Kidney (tissue), 14 donors: Measurements from ENCODE around the gene DUSP22. TPM values are rescaled to one million over a fixed set of nuclear protein-coding genes. Genes with fewer than 3 reads are reported as not detected.

ENCODE experiments used
- DNase-seq, 5 donors: peaks; one replicate each; pipeline ENCODE4 v3.0.0-alpha.2; 2013 to 2020
- FAIRE-seq: peaks from 2 replicates; lab custom pipeline; 2012; peaks lifted over from hg19 to GRCh38; lab: Jason Lieb, UNC
- H3K27ac ChIP-seq, 2 donors: one replicate each; pipeline ENCODE4 v1.7.0; 2013; ENCODE audit warnings: low read depth in 2 of 2, low read length in 2 of 2, inconsistent platforms in 1 of 2
- H3K27me3 ChIP-seq: one replicate; pipeline ENCODE4 v1.7.1; 2013; ENCODE audit warnings: low read length, inconsistent platforms; ENCODE audit not compliant: control insufficient read depth, insufficient read depth
- H3K36me3 ChIP-seq, 3 donors: one replicate each; pipeline versions ENCODE4 v1.7.0 to v1.7.1; 2013; ENCODE audit warnings: low read length in 3 of 3, control low read depth in 1 of 3, inconsistent platforms in 1 of 3; ENCODE audit not compliant: insufficient read depth in 3 of 3, control insufficient read depth in 2 of 3
- H3K4me1 ChIP-seq, 3 donors: one replicate each; pipeline versions ENCODE4 v1.7.0 to v1.7.1; 2013; ENCODE audit warnings: low read length in 3 of 3, inconsistent platforms in 1 of 3, low read depth in 1 of 3; ENCODE audit not compliant: control insufficient read depth in 2 of 3, insufficient read depth in 2 of 3
- H3K4me3 ChIP-seq, 3 donors: one replicate each; pipeline versions ENCODE4 v1.7.0 to v1.8.1; 2013; ENCODE audit warnings: low read length in 3 of 3, control low read depth in 1 of 3, inconsistent platforms in 1 of 3
- H3K9ac ChIP-seq, 3 donors: one replicate each; pipeline versions ENCODE4 v1.7.0 to v1.7.1; 2013; ENCODE audit warnings: low read length in 3 of 3, control low read depth in 1 of 3, inconsistent platforms in 1 of 3
- H3K9me3 ChIP-seq, 3 donors: one replicate each; pipeline versions ENCODE4 v1.7.0 to v1.7.1; 2013; ENCODE audit warnings: low read length in 3 of 3, control low read depth in 1 of 3, inconsistent platforms in 1 of 3; ENCODE audit not compliant: control insufficient read depth in 2 of 3, insufficient read depth in 1 of 3
- intact Hi-C: fragments of 100-400 bp; cut with DNase I; formaldehyde crosslinking; loops from one replicate; pipeline ENCODE4 v1.11.1; 2022
- polyA plus RNA-seq: library from polyadenylated mRNA; stranded (reverse); fragments of 350-450 nt; fragmentation: Illumina TruSeq; extraction: RNeasy Lipid Tissue Mini Kit (QIAGEN cat#74804); gene quantifications from one replicate; pipeline ENCODE4 v1.2.3, GENCODE V29; 2014; ENCODE audit warnings: low read depth, low replicate concordance; ENCODE audit not compliant: insufficient read depth
- total RNA-seq: library from RNA; stranded (reverse); fragmentation: NEBNext Ultra II Directional; extraction: Animal tissue kit (Norgen Biotek cat#: 25700); gene quantifications from one replicate; pipeline ENCODE4 v1.2.1, GENCODE V29; 2021
- TF ChIP-seq, protein P1 (sequence below): IDR thresholded peaks from 3 replicates; pipeline ENCODE4 v1.5.1; 2012; ENCODE audit warnings: mild to moderate bottlenecking, moderate library complexity, borderline replicate concordance; ENCODE audit not compliant: insufficient read depth; ENCODE audit errors: extremely low read depth
- donor health status: control.
- donor health status: control.
- donor health status: control.
- donor health status: control.
- donor health status: control.
- donor health status: DM: yes; HTN: yes; CAD: no.
- donor health status: Normal renal cell carcinoma (clear cell type).

The DUSP22 gene
- total and polyA plus RNA-seq, 2 donors from 2014 or later = 24.0 to 60.7 TPM

DNA sequence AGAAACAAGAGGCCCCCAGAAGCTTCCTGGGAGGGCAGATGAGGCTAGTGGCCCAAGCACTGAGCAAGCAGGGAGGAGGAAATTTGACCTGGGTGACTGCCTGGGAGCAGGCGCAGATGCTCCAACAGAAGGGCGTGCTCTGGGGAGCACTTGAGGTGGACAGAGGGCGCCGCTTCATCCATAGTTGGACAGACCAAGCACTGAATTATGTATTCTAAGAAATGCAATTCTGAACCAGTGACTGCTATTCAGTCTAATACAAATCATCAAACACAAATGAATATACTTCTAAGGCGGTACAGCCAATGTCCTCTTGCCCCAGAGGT, 70.6 kb downstream of the DUSP22 start:
- FAIRE-seq (no peak), DNase-seq (peak in 1 of 5 donors; percentile 49)
- peaks cover 0 to 3% (median 0%) of the 10 kb centered on the region in 3 donors for H3K36me3 ChIP-seq
- intact Hi-C loops = no loop called here
- TF ChIP-seq, protein P1, sequence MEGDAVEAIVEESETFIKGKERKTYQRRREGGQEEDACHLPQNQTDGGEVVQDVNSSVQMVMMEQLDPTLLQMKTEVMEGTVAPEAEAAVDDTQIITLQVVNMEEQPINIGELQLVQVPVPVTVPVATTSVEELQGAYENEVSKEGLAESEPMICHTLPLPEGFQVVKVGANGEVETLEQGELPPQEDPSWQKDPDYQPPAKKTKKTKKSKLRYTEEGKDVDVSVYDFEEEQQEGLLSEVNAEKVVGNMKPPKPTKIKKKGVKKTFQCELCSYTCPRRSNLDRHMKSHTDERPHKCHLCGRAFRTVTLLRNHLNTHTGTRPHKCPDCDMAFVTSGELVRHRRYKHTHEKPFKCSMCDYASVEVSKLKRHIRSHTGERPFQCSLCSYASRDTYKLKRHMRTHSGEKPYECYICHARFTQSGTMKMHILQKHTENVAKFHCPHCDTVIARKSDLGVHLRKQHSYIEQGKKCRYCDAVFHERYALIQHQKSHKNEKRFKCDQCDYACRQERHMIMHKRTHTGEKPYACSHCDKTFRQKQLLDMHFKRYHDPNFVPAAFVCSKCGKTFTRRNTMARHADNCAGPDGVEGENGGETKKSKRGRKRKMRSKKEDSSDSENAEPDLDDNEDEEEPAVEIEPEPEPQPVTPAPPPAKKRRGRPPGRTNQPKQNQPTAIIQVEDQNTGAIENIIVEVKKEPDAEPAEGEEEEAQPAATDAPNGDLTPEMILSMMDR = no peak
- H3K4me1 ChIP-seq = no peaks in the 10 kb centered on the region
- H3K4me3 ChIP-seq = no peak overlapping the region
- no peak overlapping the region for H3K27ac ChIP-seq
- no peak overlapping the region for H3K9ac ChIP-seq
- H3K9me3 ChIP-seq = peaks cover 0 to 4% (median 3%) of the 10 kb centered on the region in 3 donors
- peaks cover 2% of the 10 kb centered on the region for H3K27me3 ChIP-seq

DNA sequence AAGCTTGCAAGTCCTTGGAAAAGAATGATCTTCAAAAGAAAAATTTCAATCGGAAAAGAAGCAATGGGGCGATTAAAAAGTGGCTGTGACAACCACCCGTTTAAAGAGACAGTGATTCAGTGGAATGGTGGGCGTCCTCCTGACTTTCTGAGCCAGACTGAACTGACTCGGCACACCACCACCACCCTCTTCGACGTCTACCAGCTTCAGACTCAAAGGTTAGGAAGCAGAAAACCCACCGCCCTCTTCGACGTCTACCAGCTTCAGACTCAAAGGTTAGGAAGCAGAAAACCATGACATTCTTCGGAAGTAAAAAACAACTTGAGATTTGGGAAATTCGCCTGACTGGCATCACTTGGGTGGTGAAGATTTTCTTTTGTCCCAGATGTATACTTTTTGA, 71.0 kb downstream of the DUSP22 start:
- H3K4me3 ChIP-seq = no peak overlapping the region
- intact Hi-C loops = no loop called here
- H3K36me3 ChIP-seq = peaks cover 0 to 3% (median 0%) of the 10 kb centered on the region in 3 donors
- TF ChIP-seq, protein P1 = no peak
- H3K4me1 ChIP-seq = no peaks in the 10 kb centered on the region
- peaks cover 2% of the 10 kb centered on the region for H3K27me3 ChIP-seq
- DNase-seq (peak in 1 of 5 donors; percentile 52), FAIRE-seq (no peak)
- peaks cover 0 to 4% (median 3%) of the 10 kb centered on the region in 3 donors for H3K9me3 ChIP-seq
- H3K27ac ChIP-seq = no peak overlapping the region
- H3K9ac ChIP-seq = no peak overlapping the region

DNA sequence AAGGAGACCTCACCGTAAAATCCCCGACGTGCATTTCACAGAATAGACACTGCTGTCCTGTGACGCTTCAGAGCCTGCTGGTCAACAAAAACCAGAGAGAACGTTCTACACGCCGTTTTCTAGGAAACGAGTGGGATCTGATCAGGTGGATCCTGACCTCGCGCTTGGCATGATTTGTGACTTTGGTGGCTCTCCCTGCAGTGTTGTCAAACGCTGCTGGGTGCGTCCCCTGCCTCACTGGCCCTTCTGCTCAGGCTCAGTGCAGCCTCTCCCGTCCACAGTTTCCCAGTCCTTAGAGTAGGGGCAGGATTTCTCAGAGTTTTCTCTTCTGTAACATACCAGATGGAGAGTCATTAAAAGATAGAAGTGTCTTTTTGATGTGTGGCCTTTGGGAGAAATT, 71.6 kb downstream of the DUSP22 start:
- Histone ChIP-seq H3K27me3 (peaks cover 2% of the 10 kb centered on the region), H3K4me1 (no peaks in the 10 kb centered on the region), H3K9ac (no peak overlapping the region), H3K36me3 (peaks cover 0 to 3% (median 0%) of the 10 kb centered on the region in 3 donors), H3K4me3 (no peak overlapping the region), H3K9me3 (peaks cover 0 to 4% (median 3%) of the 10 kb centered on the region in 3 donors), H3K27ac (no peak overlapping the region)
- intact Hi-C loops = no loop called here
- FAIRE-seq = no peak
- DNase-seq = peak in 1 of 5 donors; percentile 67
- TF ChIP-seq, protein P1 = no peak
